ENCODE data around the gene PSMD1. TPM values are rescaled to one million over a fixed set of nuclear protein-coding genes. Genes with fewer than 3 reads are reported as not detected.
A peak's percentile ranks its signal among the peaks of the same experiment; 100 is the strongest.

The PSMD1 gene
- total RNA-seq, 1 experiment from 2014 or later: 92.1 TPM

- no peaks in the 10 kb centered on the region for H4K20me1 ChIP-seq (ENCODE audit: insufficient read depth, low read depth, low read length)
- no peak overlapping the region for H3K27ac ChIP-seq (ENCODE audit: low read length)
- H3K4me2 ChIP-seq (ENCODE audit: low read depth, low read length, poor library complexity, severe bottlenecking): no peak overlapping the region
- no peak overlapping the region for H2AFZ ChIP-seq (ENCODE audit: low read length)
- H3K4me3 ChIP-seq (ENCODE audit: low read length): no peak overlapping the region
- no peaks in the 10 kb centered on the region for H3K9me2 ChIP-seq (replicated peaks; ENCODE audit: insufficient read depth, low read length)
- no peak for DNase-seq
- no peaks in the 10 kb centered on the region for H3K27me3 ChIP-seq (ENCODE audit: low read length)
- no peaks in the 10 kb centered on the region for H3K9me3 ChIP-seq (ENCODE audit: low read length)
- no peaks in the 10 kb centered on the region for H3K36me3 ChIP-seq (ENCODE audit: insufficient read depth, low read length)
- H3K79me2 ChIP-seq (ENCODE audit: low read length): no peaks in the 10 kb centered on the region
- peaks cover 13% of the 10 kb centered on the region for H3K4me1 ChIP-seq (ENCODE audit: low read length)
- no peak overlapping the region for H3K9ac ChIP-seq (ENCODE audit: low read length)
These were observed 147.5 kb downstream of the PSMD1 start for GRCh38 chr2:231204146-231204545.

GRCh38 chr2:231204581-231204980 lies 147.9 kb downstream of the PSMD1 start:
- no peaks in the 10 kb centered on the region for H3K9me2 ChIP-seq (replicated peaks; ENCODE audit: insufficient read depth, low read length)
- H3K27me3 ChIP-seq (ENCODE audit: low read length): no peaks in the 10 kb centered on the region
- no peak overlapping the region for H3K9ac ChIP-seq (ENCODE audit: low read length)
- no peak overlapping the region for H3K27ac ChIP-seq (ENCODE audit: low read length)
- no peak overlapping the region for H3K4me2 ChIP-seq (ENCODE audit: low read depth, low read length, poor library complexity, severe bottlenecking)
- H3K4me1 ChIP-seq (ENCODE audit: low read length): peaks cover 10% of the 10 kb centered on the region
- DNase-seq: no peak
- H3K9me3 ChIP-seq (ENCODE audit: low read length): no peaks in the 10 kb centered on the region
- no peak overlapping the region for H3K4me3 ChIP-seq (ENCODE audit: low read length)
- H3K79me2 ChIP-seq (ENCODE audit: low read length): no peaks in the 10 kb centered on the region
- no peaks in the 10 kb centered on the region for H4K20me1 ChIP-seq (ENCODE audit: insufficient read depth, low read depth, low read length)
- H3K36me3 ChIP-seq (ENCODE audit: insufficient read depth, low read length): no peaks in the 10 kb centered on the region
- no peak overlapping the region for H2AFZ ChIP-seq (ENCODE audit: low read length)

- no peak overlapping the region for H3K9ac ChIP-seq (ENCODE audit: low read length)
- H3K79me2 ChIP-seq (ENCODE audit: low read length): no peaks in the 10 kb centered on the region
- no peak for DNase-seq
- no peaks in the 10 kb centered on the region for H3K9me2 ChIP-seq (replicated peaks; ENCODE audit: insufficient read depth, low read length)
- H3K27ac ChIP-seq (ENCODE audit: low read length): no peak overlapping the region
- H3K27me3 ChIP-seq (ENCODE audit: low read length): no peaks in the 10 kb centered on the region
- no peak overlapping the region for H2AFZ ChIP-seq (ENCODE audit: low read length)
- H3K4me2 ChIP-seq (ENCODE audit: low read depth, low read length, poor library complexity, severe bottlenecking): peak overlapping the region; percentile 15
- peaks cover 10% of the 10 kb centered on the region for H3K4me1 ChIP-seq (ENCODE audit: low read length)
- no peaks in the 10 kb centered on the region for H4K20me1 ChIP-seq (ENCODE audit: insufficient read depth, low read depth, low read length)
- H3K9me3 ChIP-seq (ENCODE audit: low read length): no peaks in the 10 kb centered on the region
- no peak overlapping the region for H3K4me3 ChIP-seq (ENCODE audit: low read length)
- no peaks in the 10 kb centered on the region for H3K36me3 ChIP-seq (ENCODE audit: insufficient read depth, low read length)
These were observed 151.1 kb downstream of the PSMD1 start for GRCh38 chr2:231207734-231208133.

GRCh38 chr2:231210782-231211181 lies 154.1 kb downstream of the PSMD1 start:
- Histone ChIP-seq H3K4me2 (ENCODE audit: low read depth, low read length, poor library complexity, severe bottlenecking) (no peak overlapping the region), H3K9me2 (replicated peaks; ENCODE audit: insufficient read depth, low read length) (no peaks in the 10 kb centered on the region), H3K4me3 (ENCODE audit: low read length) (no peak overlapping the region), H3K27ac (ENCODE audit: low read length) (no peak overlapping the region), H3K27me3 (ENCODE audit: low read length) (no peaks in the 10 kb centered on the region), H3K9me3 (ENCODE audit: low read length) (no peaks in the 10 kb centered on the region), H3K36me3 (ENCODE audit: insufficient read depth, low read length) (no peaks in the 10 kb centered on the region), H2AFZ (ENCODE audit: low read length) (no peak overlapping the region), H4K20me1 (ENCODE audit: insufficient read depth, low read depth, low read length) (no peaks in the 10 kb centered on the region), H3K4me1 (ENCODE audit: low read length) (peaks cover 10% of the 10 kb centered on the region), H3K79me2 (ENCODE audit: low read length) (no peaks in the 10 kb centered on the region), H3K9ac (ENCODE audit: low read length) (no peak overlapping the region)
- DNase-seq: no peak

- peaks cover 10% of the 10 kb centered on the region for H3K4me1 ChIP-seq (ENCODE audit: low read length)
- DNase-seq: no peak
These were observed 154.8 kb downstream of the PSMD1 start for GRCh38 chr2:231211486-231211885.

GRCh38 chr2:231212329-231212845 lies 155.7 kb downstream of the PSMD1 start:
- no peak overlapping the region for H2AFZ ChIP-seq (ENCODE audit: low read length)
- H3K9ac ChIP-seq (ENCODE audit: low read length): no peak overlapping the region
- no peak overlapping the region for H3K4me3 ChIP-seq (ENCODE audit: low read length)
- H3K36me3 ChIP-seq (ENCODE audit: insufficient read depth, low read length): no peaks in the 10 kb centered on the region
- peaks cover 10% of the 10 kb centered on the region for H3K4me1 ChIP-seq (ENCODE audit: low read length)
- no peak overlapping the region for H3K27ac ChIP-seq (ENCODE audit: low read length)
- no peaks in the 10 kb centered on the region for H3K9me2 ChIP-seq (replicated peaks; ENCODE audit: insufficient read depth, low read length)
- no peaks in the 10 kb centered on the region for H3K9me3 ChIP-seq (ENCODE audit: low read length)
- H4K20me1 ChIP-seq (ENCODE audit: insufficient read depth, low read depth, low read length): no peaks in the 10 kb centered on the region
- no peaks in the 10 kb centered on the region for H3K27me3 ChIP-seq (ENCODE audit: low read length)
- DNase-seq: no peak
- H3K79me2 ChIP-seq (ENCODE audit: low read length): no peaks in the 10 kb centered on the region
- no peak overlapping the region for H3K4me2 ChIP-seq (ENCODE audit: low read depth, low read length, poor library complexity, severe bottlenecking)

More at GRCh38 chr2:231211486-231211885, 154.8 kb downstream of the PSMD1 start:
- no peaks in the 10 kb centered on the region for H3K79me2 ChIP-seq (ENCODE audit: low read length)
- no peaks in the 10 kb centered on the region for H4K20me1 ChIP-seq (ENCODE audit: insufficient read depth, low read depth, low read length)
- no peaks in the 10 kb centered on the region for H3K9me2 ChIP-seq (replicated peaks; ENCODE audit: insufficient read depth, low read length)
- H3K27me3 ChIP-seq (ENCODE audit: low read length): no peaks in the 10 kb centered on the region
- no peak overlapping the region for H3K4me3 ChIP-seq (ENCODE audit: low read length)
- H3K27ac ChIP-seq (ENCODE audit: low read length): no peak overlapping the region
- no peaks in the 10 kb centered on the region for H3K9me3 ChIP-seq (ENCODE audit: low read length)
- H3K4me2 ChIP-seq (ENCODE audit: low read depth, low read length, poor library complexity, severe bottlenecking): no peak overlapping the region
- H3K9ac ChIP-seq (ENCODE audit: low read length): no peak overlapping the region
- no peaks in the 10 kb centered on the region for H3K36me3 ChIP-seq (ENCODE audit: insufficient read depth, low read length)
- H2AFZ ChIP-seq (ENCODE audit: low read length): no peak overlapping the region

GRCh38 chr2:231213931-231214642 lies 157.4 kb downstream of the PSMD1 start:
- no peak overlapping the region for H2AFZ ChIP-seq (ENCODE audit: low read length)
- no peak overlapping the region for H3K9ac ChIP-seq (ENCODE audit: low read length)
- no peak overlapping the region for H3K4me3 ChIP-seq (ENCODE audit: low read length)
- H3K9me3 ChIP-seq (ENCODE audit: low read length): no peaks in the 10 kb centered on the region
- no peaks in the 10 kb centered on the region for H4K20me1 ChIP-seq (ENCODE audit: insufficient read depth, low read depth, low read length)
- no peaks in the 10 kb centered on the region for H3K9me2 ChIP-seq (replicated peaks; ENCODE audit: insufficient read depth, low read length)
- no peaks in the 10 kb centered on the region for H3K27me3 ChIP-seq (ENCODE audit: low read length)
- DNase-seq: no peak
- H3K4me2 ChIP-seq (ENCODE audit: low read depth, low read length, poor library complexity, severe bottlenecking): no peak overlapping the region
- no peak overlapping the region for H3K27ac ChIP-seq (ENCODE audit: low read length)
- H3K4me1 ChIP-seq (ENCODE audit: low read length): no peaks in the 10 kb centered on the region
- H3K79me2 ChIP-seq (ENCODE audit: low read length): no peaks in the 10 kb centered on the region
- no peaks in the 10 kb centered on the region for H3K36me3 ChIP-seq (ENCODE audit: insufficient read depth, low read length)

GRCh38 chr2:231218366-231218765 lies 161.7 kb downstream of the PSMD1 start:
- Histone ChIP-seq H4K20me1 (ENCODE audit: insufficient read depth, low read depth, low read length) (no peaks in the 10 kb centered on the region), H3K4me2 (ENCODE audit: low read depth, low read length, poor library complexity, severe bottlenecking) (no peak overlapping the region), H3K4me3 (ENCODE audit: low read length) (no peak overlapping the region), H3K9me3 (ENCODE audit: low read length) (no peaks in the 10 kb centered on the region), H2AFZ (ENCODE audit: low read length) (no peak overlapping the region), H3K9ac (ENCODE audit: low read length) (no peak overlapping the region), H3K9me2 (replicated peaks; ENCODE audit: insufficient read depth, low read length) (no peaks in the 10 kb centered on the region), H3K4me1 (ENCODE audit: low read length) (peaks cover 14% of the 10 kb centered on the region), H3K36me3 (ENCODE audit: insufficient read depth, low read length) (no peaks in the 10 kb centered on the region), H3K27ac (ENCODE audit: low read length) (no peak overlapping the region), H3K79me2 (ENCODE audit: low read length) (no peaks in the 10 kb centered on the region), H3K27me3 (ENCODE audit: low read length) (no peaks in the 10 kb centered on the region)
- DNase-seq: no peak
